ENCODE measurements around the gene VPS51. TPM values are rescaled to one million over a fixed set of nuclear protein-coding genes. Genes with fewer than 3 reads are reported as not detected.

The VPS51 gene
- total and polyA plus RNA-seq, 2 of the 13 experiments (the other 11 are each of a cell fraction or from before 2014, with no cell fraction given): 76.3 to 90.6 TPM

GRCh38 chr11:65112546-65113360, 16.7 kb downstream of the VPS51 start (continued):
- TF ChIP-seq SP5 (CRISPR knock-in tag; IDR thresholded peaks at IDR 0.05; ENCODE audit: borderline replicate concordance, low read depth): peak; percentile 29; the same call in 1 of the 2 replicates
- peak; percentile 75 for TF ChIP-seq GATAD2A (CRISPR knock-in tag; IDR thresholded peaks at IDR 0.05)
- TF ChIP-seq ZNF160 (CRISPR knock-in tag; IDR thresholded peaks at IDR 0.05): no peak
- peak; percentile 53; the same call in 1 of the 2 replicates for TF ChIP-seq NKX3-1 (CRISPR knock-in tag; IDR thresholded peaks at IDR 0.05)
- TF ChIP-seq ZNF331 (CRISPR knock-in tag; IDR thresholded peaks at IDR 0.05): 0 out of 2 replicates have a peak, but pooled peaks have one; percentile 15
- TF ChIP-seq ZNF503 (CRISPR knock-in tag; IDR thresholded peaks at IDR 0.05): 0 out of 2 replicates have a peak, but pooled peaks have one; percentile 45
- no peak for TF ChIP-seq PCBP2 (optimal IDR thresholded peaks at IDR 0.05; ENCODE audit: low read depth, low read length, poor library complexity, severe bottlenecking)
- peak; percentile 30; the same call in 1 of the 2 replicates for TF ChIP-seq ZNF773 (CRISPR knock-in tag; IDR thresholded peaks at IDR 0.05; ENCODE audit: borderline replicate concordance)
- peak; percentile 53 for TF ChIP-seq MED8 (CRISPR knock-in tag; IDR thresholded peaks at IDR 0.05; ENCODE audit: insufficient replicate concordance)
- 0 out of 2 replicates have a peak, but pooled peaks have one; percentile 32 for TF ChIP-seq ZNF468 (CRISPR knock-in tag; IDR thresholded peaks at IDR 0.05)
- no peak for TF ChIP-seq ZNF24 (IDR thresholded peaks at IDR 0.05)
- peak; percentile 29; the same call in 1 of the 2 replicates for TF ChIP-seq SP2 (CRISPR knock-in tag; IDR thresholded peaks at IDR 0.05)
- peak; percentile 57; the same call in 1 of the 2 replicates for TF ChIP-seq TFDP2 (CRISPR knock-in tag; IDR thresholded peaks at IDR 0.05)
- no peak for TF ChIP-seq ZNF557 (CRISPR knock-in tag; IDR thresholded peaks at IDR 0.05)
- TF ChIP-seq ATAD3A (CRISPR knock-in tag; IDR thresholded peaks at IDR 0.05): no peak
- TF ChIP-seq, protein P1, sequence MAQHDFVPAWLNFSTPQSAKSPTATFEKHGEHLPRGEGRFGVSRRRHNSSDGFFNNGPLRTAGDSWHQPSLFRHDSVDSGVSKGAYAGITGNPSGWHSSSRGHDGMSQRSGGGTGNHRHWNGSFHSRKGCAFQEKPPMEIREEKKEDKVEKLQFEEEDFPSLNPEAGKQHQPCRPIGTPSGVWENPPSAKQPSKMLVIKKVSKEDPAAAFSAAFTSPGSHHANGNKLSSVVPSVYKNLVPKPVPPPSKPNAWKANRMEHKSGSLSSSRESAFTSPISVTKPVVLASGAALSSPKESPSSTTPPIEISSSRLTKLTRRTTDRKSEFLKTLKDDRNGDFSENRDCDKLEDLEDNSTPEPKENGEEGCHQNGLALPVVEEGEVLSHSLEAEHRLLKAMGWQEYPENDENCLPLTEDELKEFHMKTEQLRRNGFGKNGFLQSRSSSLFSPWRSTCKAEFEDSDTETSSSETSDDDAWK (CRISPR knock-in tag; IDR thresholded peaks at IDR 0.05): no peak
- peak; percentile 12; the same call in 1 of the 2 replicates for TF ChIP-seq ZBTB38 (CRISPR knock-in tag; IDR thresholded peaks at IDR 0.05)
- TF ChIP-seq ONECUT2 (CRISPR knock-in tag; IDR thresholded peaks at IDR 0.05): no peak
- TF ChIP-seq ZNF224 (CRISPR knock-in tag; IDR thresholded peaks at IDR 0.05): 0 out of 2 replicates have a peak, but pooled peaks have one; percentile 25
- no peak for TF ChIP-seq ZNF296 (CRISPR knock-in tag; conservative IDR thresholded peaks at IDR 0.05)
- TF ChIP-seq GFI1 (CRISPR knock-in tag; IDR thresholded peaks at IDR 0.05; ENCODE audit: borderline replicate concordance): no peak
- peak; percentile 39; the same call in 1 of the 2 replicates for TF ChIP-seq SPEN (CRISPR knock-in tag; IDR thresholded peaks at IDR 0.05; ENCODE audit: low read depth)
- peak; percentile 55; the same call in 1 of the 2 replicates for TF ChIP-seq ZNF20 (CRISPR knock-in tag; IDR thresholded peaks at IDR 0.05)
- TF ChIP-seq ZNF761 (CRISPR knock-in tag; conservative IDR thresholded peaks at IDR 0.05): no peak
- TF ChIP-seq TARDBP (CRISPR knock-in tag; IDR thresholded peaks at IDR 0.05): 0 out of 2 replicates have a peak, but pooled peaks have one; percentile 9
- TF ChIP-seq RXRB (CRISPR knock-in tag; IDR thresholded peaks at IDR 0.05; ENCODE audit: borderline replicate concordance): no peak
- no peak for TF ChIP-seq CHCHD3 (CRISPR knock-in tag; IDR thresholded peaks at IDR 0.05)
